ENCODE data around the gene ABHD12. TPM values are rescaled to one million over a fixed set of nuclear protein-coding genes. Genes with fewer than 3 reads are reported as not detected.
"Not testable (repeated sequence)": the region's sequence is repeated elsewhere in the genome, so short reads cannot be mapped to it uniquely, and the experiment has no call there.

The ABHD12 gene
- total and polyA plus RNA-seq, 8 donors: 11.1 to 99.1 (median 44.0) TPM

GRCh38 chr20:25270829-25271251 lies 119.8 kb downstream of the ABHD12 start:
- DNase-seq: peak; percentile 33 to 55
- Histone ChIP-seq H3K9me3 (no peaks in the 10 kb centered on the region), H3K27ac (no peak overlapping the region), H3K36me3 (peaks cover 35 to 71% (median 69%) of the 10 kb centered on the region in 4 donors), H3K4me3 (no peak overlapping the region), H3K4me1 (no peaks in the 10 kb centered on the region), H3K27me3 (no peaks in the 10 kb centered on the region)
- intact Hi-C loops (cut with DNase I; ENCODE audit: low total_unique reads): no loop called here
- TF ChIP-seq POLR2A (IDR thresholded peaks at IDR 0.05) (no peak), EP300 (IDR thresholded peaks at IDR 0.05) (no peak), CTCF (IDR thresholded peaks at IDR 0.05) (no peak), POLR2AphosphoS5 (IDR thresholded peaks at IDR 0.05) (no peak)
- 62 to 71% (median 64%) methylated on average over 8 to 12 of the region's 12 CpGs for WGBS, 5 donors

- 91 to 100% (median 98%) methylated on average over 6 of the region's 6 CpGs for WGBS, 5 donors
- Histone ChIP-seq H3K36me3 (peaks cover 29 to 60% (median 59%) of the 10 kb centered on the region in 4 donors), H3K27ac (no peak overlapping the region), H3K9me3 (no peaks in the 10 kb centered on the region), H3K4me3 (no peak overlapping the region), H3K27me3 (no peaks in the 10 kb centered on the region), H3K4me1 (no peaks in the 10 kb centered on the region)
- intact Hi-C loops (cut with DNase I; ENCODE audit: low total_unique reads): no loop called here
- peak in 1 of 2 donors; percentile 18 for DNase-seq
- TF ChIP-seq CTCF (IDR thresholded peaks at IDR 0.05) (no peak), POLR2AphosphoS5 (IDR thresholded peaks at IDR 0.05) (no peak), POLR2A (IDR thresholded peaks at IDR 0.05) (no peak), EP300 (IDR thresholded peaks at IDR 0.05) (no peak)
These were observed 120.8 kb downstream of the ABHD12 start for GRCh38 chr20:25269833-25270170.

- peak in 1 of 2 donors; percentile 21 for DNase-seq
- H3K9me3 ChIP-seq: no peaks in the 10 kb centered on the region
- no peaks in the 10 kb centered on the region for H3K27me3 ChIP-seq
- TF ChIP-seq POLR2AphosphoS5 (IDR thresholded peaks at IDR 0.05): no peak
- no peak for TF ChIP-seq EP300 (IDR thresholded peaks at IDR 0.05)
- intact Hi-C loops (cut with DNase I; ENCODE audit: low total_unique reads): no loop called here
- no peak overlapping the region for H3K27ac ChIP-seq
- WGBS, 5 donors: 84 to 89% (median 85%) methylated on average over 11 of the region's 11 CpGs
- no peak overlapping the region for H3K4me3 ChIP-seq
- H3K4me1 ChIP-seq: no peaks in the 10 kb centered on the region
- peaks cover 23 to 55% (median 53%) of the 10 kb centered on the region in 4 donors for H3K36me3 ChIP-seq
These were observed 121.4 kb downstream of the ABHD12 start for GRCh38 chr20:25269057-25269832.

- WGBS, 5 donors: 85 to 92% (median 92%) methylated on average over 15 to 16 of the region's 16 CpGs
- H3K9me3 ChIP-seq; H3K27me3 ChIP-seq; H3K4me3 ChIP-seq; intact Hi-C loops (cut with DNase I; ENCODE audit: low total_unique reads); DNase-seq; H3K27ac ChIP-seq: not testable (repeated sequence)
- H3K4me1 ChIP-seq: peaks cover 8 to 27% (median 22%) of the 10 kb centered on the region in 4 donors
- H3K36me3 ChIP-seq: peaks cover 17 to 36% (median 32%) of the 10 kb centered on the region in 4 donors
These were observed 129.7 kb downstream of the ABHD12 start for GRCh38 chr20:25260770-25261437.

- H3K27me3 ChIP-seq: no peaks in the 10 kb centered on the region
- DNase-seq: peak in 1 of 2 donors; percentile 33
- peaks cover 17 to 36% (median 32%) of the 10 kb centered on the region in 4 donors for H3K36me3 ChIP-seq
- H3K4me1 ChIP-seq: peaks cover 13 to 38% (median 33%) of the 10 kb centered on the region in 4 donors
- TF ChIP-seq POLR2A (IDR thresholded peaks at IDR 0.05) (no peak), POLR2AphosphoS5 (IDR thresholded peaks at IDR 0.05) (no peak), CTCF (IDR thresholded peaks at IDR 0.05) (no peak), EP300 (IDR thresholded peaks at IDR 0.05) (no peak)
- H3K4me3 ChIP-seq: no peak overlapping the region
- H3K9me3 ChIP-seq: no peaks in the 10 kb centered on the region
- intact Hi-C loops (cut with DNase I; ENCODE audit: low total_unique reads): no loop called here
- no peak overlapping the region for H3K27ac ChIP-seq
- 90 to 94% (median 92%) methylated on average over 9 of the region's 9 CpGs for WGBS, 5 donors
These were observed 130.8 kb downstream of the ABHD12 start for GRCh38 chr20:25259788-25260254.

Measured in stomach (tissue), 9 donors.